OCI-LY3 (cell line): ENCODE data around the gene STAP2.

Experiments
- CTCF ChIP-seq: fragments of 200-600, 300-600 bp; sonication (generic); IDR thresholded peaks from 2 replicates; pipeline ENCODE4 v1.5.1; 2014; ENCODE audit warnings: antibody characterized with exemption, low read length, low read depth
- EZH2phosphoT487 ChIP-seq: fragments of 200-600 bp; shearing (Covaris generic); IDR thresholded peaks from 2 replicates; pipeline ENCODE4 v1.6.1; 2018; ENCODE audit warnings: antibody characterized with exemption, mixed run types, low read depth

DNA sequence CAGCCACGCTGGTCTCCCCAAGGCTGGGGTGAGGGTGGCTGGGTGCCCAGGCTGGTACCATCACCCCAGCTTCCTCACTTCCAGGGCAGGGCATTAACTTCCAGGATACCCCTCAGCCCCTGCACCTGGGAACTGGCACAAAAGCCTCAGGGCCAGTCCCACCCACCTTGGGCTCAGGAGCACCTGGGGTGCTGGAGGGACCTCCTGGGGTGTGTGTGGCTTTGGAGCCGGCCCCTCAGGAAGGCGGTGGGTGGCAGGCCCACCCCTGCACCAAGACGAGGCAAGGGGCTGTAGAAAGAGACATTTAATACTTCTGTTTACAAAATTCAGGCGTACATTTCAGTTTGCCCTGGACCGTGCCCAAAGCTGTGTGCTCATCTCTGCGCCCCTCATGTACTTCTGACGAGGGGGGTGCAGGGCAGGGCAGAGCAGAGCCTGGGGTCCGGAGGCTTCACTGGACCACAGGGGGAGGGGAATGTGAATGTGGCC lies 21.5 kb upstream of the STAP2 start:
- TF ChIP-seq CTCF = no peak
- TF ChIP-seq EZH2phosphoT487 = no peak
